IPS DF 19.7 (cell line): ENCODE data around the gene SSTR4.
"Not testable (repeated sequence)": the region's sequence is repeated elsewhere in the genome, so short reads cannot be mapped to it uniquely, and the experiment has no call there.

Experiments
- DNase-seq: peaks from one replicate; pipeline ENCODE4 v3.0.0-alpha.2; 2013; ENCODE audit warnings: low read depth, low spot score

The SSTR4 gene

GRCh38 chr20:23034721-23035671, at the start of gene SSTR4:
Gene SSTR4 (plus strand): TSS chr20:23035312. CDS start chr20:23035484, 172 bp downstream.
- no peak for DNase-seq

- DNase-seq, result no peak
Measured at GRCh38 chr20:22986601-22987000, 48.5 kb upstream of the SSTR4 start.

GRCh38 chr20:22991424-22991823, 43.7 kb upstream of the SSTR4 start:
- not testable (repeated sequence) for DNase-seq

- DNase-seq, result no peak
Measured at GRCh38 chr20:22993823-22994222, 41.3 kb upstream of the SSTR4 start.

GRCh38 chr20:22995923-22996322, 39.2 kb upstream of the SSTR4 start:
- DNase-seq, result no peak

- DNase-seq, result no peak
Measured at GRCh38 chr20:22998476-22998875, 36.6 kb upstream of the SSTR4 start.

GRCh38 chr20:22999756-23000155, 35.4 kb upstream of the SSTR4 start:
- no peak for DNase-seq

- DNase-seq, result no peak
Measured at GRCh38 chr20:23000232-23000947, 34.7 kb upstream of the SSTR4 start.

- DNase-seq, result no peak
Measured at GRCh38 chr20:23002276-23002675, 32.8 kb upstream of the SSTR4 start.

GRCh38 chr20:23003077-23003635, 32.0 kb upstream of the SSTR4 start:
- DNase-seq, result no peak

- no peak for DNase-seq
Measured at GRCh38 chr20:23003881-23004460, 31.1 kb upstream of the SSTR4 start.

GRCh38 chr20:23005776-23006175, 29.3 kb upstream of the SSTR4 start:
- DNase-seq, result no peak

- no peak for DNase-seq
Measured at GRCh38 chr20:23007462-23007861, 27.6 kb upstream of the SSTR4 start.

GRCh38 chr20:23007886-23008655, 27.0 kb upstream of the SSTR4 start:
- DNase-seq, result no peak

GRCh38 chr20:23008667-23009066, 26.4 kb upstream of the SSTR4 start:
- DNase-seq, result no peak

- DNase-seq, result no peak
Measured at GRCh38 chr20:23009636-23010035, 25.5 kb upstream of the SSTR4 start.

- no peak for DNase-seq
Measured at GRCh38 chr20:23010096-23010495, 25.0 kb upstream of the SSTR4 start.

GRCh38 chr20:23011008-23011721, 23.9 kb upstream of the SSTR4 start:
- DNase-seq, result no peak

- DNase-seq, result no peak
Measured at GRCh38 chr20:23013429-23013828, 21.7 kb upstream of the SSTR4 start.

- no peak for DNase-seq
Measured at GRCh38 chr20:23017516-23017915, 17.6 kb upstream of the SSTR4 start.

- DNase-seq, result no peak
Measured at GRCh38 chr20:23018432-23018831, 16.7 kb upstream of the SSTR4 start.
